DND-41 (cell line): ENCODE measurements around the gene CTTN.

Experiments used
- EZH2 ChIP-seq: IDR thresholded peaks from 3 replicates; pipeline ENCODE4 v1.6.1; 2012; ENCODE audit warnings: borderline replicate concordance, low read depth, mild to moderate bottlenecking, moderate library complexity, low read length, inconsistent platforms; ENCODE audit not compliant: severe bottlenecking
- TF ChIP-seq, protein P1 (sequence below): IDR thresholded peaks from 2 replicates; pipeline ENCODE4 v1.5.1; 2012; ENCODE audit warnings: borderline replicate concordance, low read length, moderate library complexity, mild to moderate bottlenecking; ENCODE audit not compliant: poor library complexity, severe bottlenecking; ENCODE audit errors: extremely low read depth

DNA sequence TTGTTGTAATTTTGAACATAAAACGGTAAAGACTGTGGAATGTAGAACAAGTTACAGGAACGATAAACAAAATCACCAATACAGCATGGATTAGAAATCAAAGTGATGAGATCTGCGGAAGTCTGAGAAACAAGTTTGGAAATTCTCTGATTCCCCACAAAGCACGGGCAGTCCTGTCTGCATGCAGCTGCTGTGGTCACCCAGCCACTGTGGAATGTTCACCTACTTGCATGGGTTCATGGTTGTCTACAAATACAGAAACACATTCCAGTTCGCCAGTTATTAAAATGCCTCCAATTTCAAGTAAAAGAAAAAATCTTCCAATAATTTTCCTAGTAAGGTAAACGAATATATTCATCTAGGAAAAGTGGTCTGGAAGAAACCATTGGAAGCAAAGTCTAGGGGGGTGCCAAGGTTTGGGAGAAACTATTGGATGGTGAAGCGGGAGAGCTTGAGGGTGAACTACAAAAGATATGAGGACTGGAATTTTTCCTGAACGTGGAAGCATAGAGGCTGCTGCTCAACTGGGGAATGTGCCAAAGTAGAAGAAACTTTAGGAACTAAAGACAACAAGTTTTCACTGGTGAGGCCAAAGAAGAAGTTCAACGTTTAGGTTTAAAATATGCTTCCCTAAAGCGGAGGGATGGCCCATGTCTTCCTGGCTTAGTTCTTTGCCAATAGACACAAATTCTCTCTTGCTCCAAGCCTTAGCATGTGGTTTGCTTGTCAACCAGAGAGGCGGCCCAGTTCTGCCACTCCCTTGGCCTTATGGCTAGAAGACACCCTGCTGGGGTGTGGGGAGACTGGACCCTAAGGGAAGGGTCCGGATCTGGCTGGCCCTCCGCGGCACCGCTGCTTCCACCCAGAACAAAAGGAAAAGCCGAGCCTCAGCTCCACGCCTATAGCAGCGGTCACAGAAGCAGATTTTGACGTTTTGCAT is 70.2 kb downstream of the CTTN start:
- TF ChIP-seq, protein P1, sequence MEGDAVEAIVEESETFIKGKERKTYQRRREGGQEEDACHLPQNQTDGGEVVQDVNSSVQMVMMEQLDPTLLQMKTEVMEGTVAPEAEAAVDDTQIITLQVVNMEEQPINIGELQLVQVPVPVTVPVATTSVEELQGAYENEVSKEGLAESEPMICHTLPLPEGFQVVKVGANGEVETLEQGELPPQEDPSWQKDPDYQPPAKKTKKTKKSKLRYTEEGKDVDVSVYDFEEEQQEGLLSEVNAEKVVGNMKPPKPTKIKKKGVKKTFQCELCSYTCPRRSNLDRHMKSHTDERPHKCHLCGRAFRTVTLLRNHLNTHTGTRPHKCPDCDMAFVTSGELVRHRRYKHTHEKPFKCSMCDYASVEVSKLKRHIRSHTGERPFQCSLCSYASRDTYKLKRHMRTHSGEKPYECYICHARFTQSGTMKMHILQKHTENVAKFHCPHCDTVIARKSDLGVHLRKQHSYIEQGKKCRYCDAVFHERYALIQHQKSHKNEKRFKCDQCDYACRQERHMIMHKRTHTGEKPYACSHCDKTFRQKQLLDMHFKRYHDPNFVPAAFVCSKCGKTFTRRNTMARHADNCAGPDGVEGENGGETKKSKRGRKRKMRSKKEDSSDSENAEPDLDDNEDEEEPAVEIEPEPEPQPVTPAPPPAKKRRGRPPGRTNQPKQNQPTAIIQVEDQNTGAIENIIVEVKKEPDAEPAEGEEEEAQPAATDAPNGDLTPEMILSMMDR, result no peak
- no peak for TF ChIP-seq EZH2
